Thyroid gland (tissue), 4 donors: ENCODE data around the gene RBL1.

Experiments used
- POLR2A ChIP-seq, 2 donors: fragments of 450-650 bp; IDR thresholded peaks; one replicate each; pipeline ENCODE4 v1.6.1; 2017; ENCODE audit warnings: antibody characterized with exemption in 2 of 2, mild to moderate bottlenecking in 2 of 2, moderate library complexity in 1 of 2
- TF ChIP-seq, protein P1 (sequence below), 6 experiments: fragments of 200-600 bp in 3 of 6; fragments of 450-650 bp in 3 of 6; sonication (generic) in 3 of 6; IDR thresholded peaks; one replicate each; pipeline ENCODE4 v1.5.1; 2016 to 2019; ENCODE audit warnings: antibody characterized with exemption in 6 of 6, mild to moderate bottlenecking in 2 of 6, inconsistent platforms in 1 of 6, moderate library complexity in 1 of 6

- TF ChIP-seq, protein P1, sequence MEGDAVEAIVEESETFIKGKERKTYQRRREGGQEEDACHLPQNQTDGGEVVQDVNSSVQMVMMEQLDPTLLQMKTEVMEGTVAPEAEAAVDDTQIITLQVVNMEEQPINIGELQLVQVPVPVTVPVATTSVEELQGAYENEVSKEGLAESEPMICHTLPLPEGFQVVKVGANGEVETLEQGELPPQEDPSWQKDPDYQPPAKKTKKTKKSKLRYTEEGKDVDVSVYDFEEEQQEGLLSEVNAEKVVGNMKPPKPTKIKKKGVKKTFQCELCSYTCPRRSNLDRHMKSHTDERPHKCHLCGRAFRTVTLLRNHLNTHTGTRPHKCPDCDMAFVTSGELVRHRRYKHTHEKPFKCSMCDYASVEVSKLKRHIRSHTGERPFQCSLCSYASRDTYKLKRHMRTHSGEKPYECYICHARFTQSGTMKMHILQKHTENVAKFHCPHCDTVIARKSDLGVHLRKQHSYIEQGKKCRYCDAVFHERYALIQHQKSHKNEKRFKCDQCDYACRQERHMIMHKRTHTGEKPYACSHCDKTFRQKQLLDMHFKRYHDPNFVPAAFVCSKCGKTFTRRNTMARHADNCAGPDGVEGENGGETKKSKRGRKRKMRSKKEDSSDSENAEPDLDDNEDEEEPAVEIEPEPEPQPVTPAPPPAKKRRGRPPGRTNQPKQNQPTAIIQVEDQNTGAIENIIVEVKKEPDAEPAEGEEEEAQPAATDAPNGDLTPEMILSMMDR (IDR thresholded peaks at IDR 0.05), result no peak
- TF ChIP-seq POLR2A (IDR thresholded peaks at IDR 0.05), result no peak
Observed at GRCh38 chr20:37102571-37102970, 6.8 kb upstream of the RBL1 start.
